NB4 (cell line): ENCODE measurements around the gene METTL18.

Experiments
- POLR2A ChIP-seq: IDR thresholded peaks from 2 replicates; pipeline ENCODE4 v1.6.1; 2011; ENCODE audit warnings: mild to moderate bottlenecking; ENCODE audit not compliant: insufficient read length; ENCODE audit errors: extremely low read depth
- TF ChIP-seq, protein P1 (sequence below): IDR thresholded peaks from one replicate; pipeline ENCODE4 v1.5.1; 2012; ENCODE audit warnings: low read depth, low read length

DNA sequence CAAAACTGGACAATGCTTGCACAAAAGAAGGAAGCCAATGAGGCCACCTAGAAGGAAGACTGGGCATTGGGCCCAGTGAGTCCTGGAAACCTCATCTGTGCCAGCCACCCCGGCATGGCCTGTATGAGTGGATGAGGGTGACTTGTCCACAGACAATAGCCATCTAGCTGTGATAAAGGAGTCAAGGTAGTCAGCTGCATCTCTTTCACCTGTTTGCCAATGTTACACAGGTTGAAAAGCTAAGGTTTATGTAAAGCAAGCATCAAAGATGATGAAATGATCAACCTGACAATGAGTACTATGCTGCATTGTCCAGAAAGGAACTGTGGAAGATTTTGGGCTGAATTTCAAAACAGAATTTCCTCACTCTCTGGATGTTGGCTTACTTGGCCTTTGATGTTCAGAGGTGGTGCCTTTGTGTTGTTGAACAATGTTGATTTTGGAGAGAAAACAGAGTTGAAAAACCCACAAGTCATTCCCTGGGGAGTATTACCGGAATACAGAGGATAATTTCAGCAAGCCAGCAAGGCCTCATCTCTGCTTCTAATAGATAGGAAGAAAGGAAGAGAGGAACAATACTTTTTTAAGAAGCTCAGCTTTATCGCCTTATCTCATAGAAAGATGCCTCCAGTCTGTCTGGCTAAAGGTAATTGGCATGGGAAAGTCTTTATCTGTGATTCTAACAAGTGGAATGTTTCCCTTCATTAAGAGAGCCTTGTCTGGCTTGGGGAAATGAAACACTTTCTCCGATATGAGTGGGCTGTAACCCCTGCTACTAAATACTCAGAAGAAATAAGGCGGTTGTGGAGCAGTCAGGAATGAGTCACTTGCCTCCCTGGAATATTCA is 49.5 kb downstream of the METTL18 start:
- no peak for TF ChIP-seq POLR2A
- TF ChIP-seq, protein P1, sequence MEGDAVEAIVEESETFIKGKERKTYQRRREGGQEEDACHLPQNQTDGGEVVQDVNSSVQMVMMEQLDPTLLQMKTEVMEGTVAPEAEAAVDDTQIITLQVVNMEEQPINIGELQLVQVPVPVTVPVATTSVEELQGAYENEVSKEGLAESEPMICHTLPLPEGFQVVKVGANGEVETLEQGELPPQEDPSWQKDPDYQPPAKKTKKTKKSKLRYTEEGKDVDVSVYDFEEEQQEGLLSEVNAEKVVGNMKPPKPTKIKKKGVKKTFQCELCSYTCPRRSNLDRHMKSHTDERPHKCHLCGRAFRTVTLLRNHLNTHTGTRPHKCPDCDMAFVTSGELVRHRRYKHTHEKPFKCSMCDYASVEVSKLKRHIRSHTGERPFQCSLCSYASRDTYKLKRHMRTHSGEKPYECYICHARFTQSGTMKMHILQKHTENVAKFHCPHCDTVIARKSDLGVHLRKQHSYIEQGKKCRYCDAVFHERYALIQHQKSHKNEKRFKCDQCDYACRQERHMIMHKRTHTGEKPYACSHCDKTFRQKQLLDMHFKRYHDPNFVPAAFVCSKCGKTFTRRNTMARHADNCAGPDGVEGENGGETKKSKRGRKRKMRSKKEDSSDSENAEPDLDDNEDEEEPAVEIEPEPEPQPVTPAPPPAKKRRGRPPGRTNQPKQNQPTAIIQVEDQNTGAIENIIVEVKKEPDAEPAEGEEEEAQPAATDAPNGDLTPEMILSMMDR, result no peak
